Activated CD4-positive, alpha-beta T cell treated with anti-CD3 and anti-CD28 coated beads, Interleukin-2, amount 50 U/mL, for 1 hour (primary cell): ENCODE results near the gene TEX11.
"Not testable (repeated sequence)": the region's sequence is repeated elsewhere in the genome, so short reads cannot be mapped to it uniquely, and the experiment has no call there.

Source experiments
- DNase-seq: peaks from one replicate; pipeline ENCODE4 v3.0.0-alpha.2; 2020

The TEX11 gene

DNA sequence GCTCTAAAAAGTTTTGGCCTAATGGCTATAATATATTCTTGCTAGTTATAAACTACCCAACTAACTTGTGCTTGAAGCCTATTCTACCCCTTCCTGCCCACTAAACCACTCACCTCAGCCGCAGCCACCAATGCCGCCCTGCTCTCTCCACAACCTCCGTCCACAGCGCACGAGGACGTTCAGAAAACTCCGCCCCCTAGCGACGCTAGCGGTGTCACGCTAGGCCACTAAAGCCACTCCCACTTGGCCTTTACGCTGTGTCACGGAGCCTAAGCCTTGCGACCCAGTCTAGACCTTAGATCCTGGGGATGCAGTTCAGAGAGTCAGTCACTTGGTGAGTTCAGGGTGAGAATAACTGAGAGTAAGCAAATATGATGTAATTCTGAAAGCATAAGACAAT is at the start of gene TEX11:
TSS of gene TEX11 (minus strand) at position 171 of the 400 bp plus-strand sequence. CDS start 922 bp downstream, outside the sequence.
- no peak for DNase-seq

DNA sequence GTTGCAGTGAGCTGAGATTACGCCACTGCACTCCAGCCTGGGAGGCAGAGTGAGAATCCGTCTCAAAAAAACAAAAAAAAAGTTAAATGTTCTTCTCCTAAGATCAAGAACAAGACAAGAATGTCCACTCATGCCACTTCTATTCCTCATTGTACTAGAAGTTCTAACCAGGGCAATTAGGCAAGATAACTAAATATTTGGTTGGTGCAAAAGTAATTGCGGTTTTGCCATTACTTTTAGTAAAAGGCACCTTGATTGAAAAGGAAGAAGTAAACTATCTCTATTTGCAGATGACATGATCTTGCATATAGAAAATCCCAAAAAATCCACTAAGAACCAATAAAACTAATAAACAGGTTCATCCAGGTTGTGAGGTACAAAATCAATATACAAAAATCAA is 46.4 kb upstream of the TEX11 start:
- no peak for DNase-seq

DNA sequence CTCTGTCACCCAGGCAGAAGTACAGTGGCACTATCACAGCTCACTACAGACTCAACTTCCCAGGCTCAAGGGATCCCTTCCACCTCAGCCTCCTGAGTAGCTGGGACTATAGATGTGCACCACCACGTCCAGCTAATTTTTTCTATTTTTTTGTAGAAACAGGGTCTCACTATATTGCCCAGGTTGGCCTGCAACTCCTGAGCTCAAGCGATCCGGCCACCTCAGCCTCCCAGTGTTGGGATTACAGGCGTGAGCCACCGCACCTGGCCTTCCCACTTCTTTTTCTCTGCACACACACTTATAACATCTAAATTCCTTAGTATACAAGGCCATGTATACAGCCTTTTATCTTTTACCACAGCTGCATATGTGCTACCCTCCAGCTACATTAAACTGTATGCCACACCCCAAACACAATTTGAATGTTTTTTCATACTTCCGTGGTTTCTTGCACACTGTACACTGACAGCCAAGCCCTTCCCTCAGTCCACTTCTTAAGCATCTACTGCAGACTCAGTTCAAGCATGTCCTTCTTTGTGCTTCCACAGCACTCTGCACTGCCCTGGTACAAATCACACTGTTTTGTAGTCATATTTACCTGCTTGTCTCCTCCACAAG is 15.9 kb upstream of the TEX11 start:
- DNase-seq, result no peak

DNA sequence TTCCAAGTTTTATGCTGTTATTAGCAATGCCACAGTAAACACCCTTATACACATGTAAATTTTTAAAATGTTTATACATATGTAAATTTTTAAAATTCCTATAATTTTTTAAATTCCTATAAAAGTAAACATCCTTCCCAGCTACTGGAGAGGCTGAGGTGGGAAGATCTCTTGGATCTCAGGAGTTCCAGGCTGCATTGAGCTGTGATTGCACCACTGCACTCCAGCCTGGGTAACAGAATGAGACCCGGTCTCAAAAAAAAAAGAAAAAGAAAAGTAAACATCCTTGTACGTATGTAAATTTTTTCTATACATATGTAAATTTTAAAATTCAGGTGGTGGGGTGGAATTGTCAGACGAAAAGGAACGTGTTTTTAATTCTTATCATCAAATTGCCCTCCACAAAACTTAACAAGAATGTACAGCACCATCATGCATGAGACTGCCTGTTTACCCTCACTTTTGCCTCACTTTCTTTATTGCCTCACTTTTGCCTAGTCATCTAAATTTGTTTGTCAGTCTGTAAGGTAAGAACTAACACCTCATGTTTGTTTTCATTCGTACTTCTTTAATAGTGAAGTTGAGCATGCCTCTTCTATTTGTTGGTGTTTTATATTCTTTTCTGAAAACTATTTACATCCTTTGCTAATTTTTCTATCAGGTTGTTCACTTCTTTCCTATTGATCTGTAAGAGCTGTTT is 14.4 kb upstream of the TEX11 start:
- no peak for DNase-seq

DNA sequence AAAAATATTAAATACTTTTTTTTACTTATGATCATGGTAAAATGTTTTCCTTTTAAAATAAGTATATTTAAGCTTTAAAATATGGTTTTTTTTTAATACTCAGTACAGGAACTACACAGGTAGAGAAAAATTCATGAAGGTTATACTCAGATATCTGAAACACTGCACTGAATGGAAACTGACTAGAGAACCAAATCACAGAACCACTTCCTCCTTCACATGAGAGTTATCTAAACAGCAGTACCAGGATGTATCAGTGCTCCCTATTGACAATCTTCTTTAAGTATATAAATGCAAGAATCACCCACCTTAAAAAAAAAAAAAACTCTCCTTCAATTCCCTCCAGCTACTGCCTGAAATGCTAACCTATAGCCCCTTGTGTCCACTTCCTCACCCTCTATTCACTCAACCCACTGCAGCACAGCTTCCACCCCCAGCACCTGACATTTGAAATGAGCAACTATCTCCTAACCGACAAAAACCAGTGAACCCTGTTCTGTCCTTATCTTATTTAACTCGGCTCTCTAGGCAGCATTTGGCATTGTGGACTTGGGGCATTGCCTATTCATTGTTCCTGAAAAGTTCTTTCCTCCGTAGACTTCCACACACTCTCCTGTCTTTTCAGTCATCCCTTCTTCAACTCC is 13.3 kb upstream of the TEX11 start:
- DNase-seq, result no peak

DNA sequence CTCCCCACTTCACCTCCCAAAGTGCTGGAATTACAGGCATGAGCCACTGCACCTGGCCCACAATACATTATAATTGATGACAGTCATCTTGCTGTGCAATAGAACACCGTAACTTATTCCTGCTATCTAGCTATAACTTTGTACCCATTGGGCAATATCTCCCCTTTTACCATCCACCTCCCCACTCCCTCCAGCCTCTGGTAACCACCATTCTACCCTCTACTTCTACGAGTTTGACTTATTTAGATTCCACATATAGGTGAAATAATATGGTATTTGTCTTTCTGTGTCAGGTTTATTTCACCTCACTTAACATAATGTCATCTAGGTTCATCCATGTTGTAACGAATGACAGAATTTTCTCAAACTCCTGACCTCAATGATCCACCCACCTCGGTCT is 8.2 kb upstream of the TEX11 start:
- DNase-seq, result no peak

DNA sequence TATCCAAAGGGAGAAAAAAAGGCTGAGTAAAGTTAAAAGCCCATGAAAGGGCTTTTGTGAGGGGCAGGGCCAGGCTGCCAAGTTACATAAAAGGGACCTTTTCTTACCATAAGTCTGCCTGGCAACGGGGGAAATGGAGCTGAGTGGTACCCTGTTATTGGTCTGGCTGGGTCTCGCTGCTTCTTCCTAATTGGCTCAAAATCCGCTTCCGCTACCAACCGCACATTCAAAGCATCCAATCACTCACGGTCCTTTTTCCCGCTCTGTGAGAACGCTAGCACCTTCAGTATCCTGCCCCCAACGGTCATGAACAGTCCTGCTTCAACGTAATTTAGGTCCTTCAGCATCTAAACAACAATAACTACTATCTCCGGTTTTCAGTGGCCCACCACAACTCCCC is 611 bp downstream of the TEX11 start:
- DNase-seq, result no peak

DNA sequence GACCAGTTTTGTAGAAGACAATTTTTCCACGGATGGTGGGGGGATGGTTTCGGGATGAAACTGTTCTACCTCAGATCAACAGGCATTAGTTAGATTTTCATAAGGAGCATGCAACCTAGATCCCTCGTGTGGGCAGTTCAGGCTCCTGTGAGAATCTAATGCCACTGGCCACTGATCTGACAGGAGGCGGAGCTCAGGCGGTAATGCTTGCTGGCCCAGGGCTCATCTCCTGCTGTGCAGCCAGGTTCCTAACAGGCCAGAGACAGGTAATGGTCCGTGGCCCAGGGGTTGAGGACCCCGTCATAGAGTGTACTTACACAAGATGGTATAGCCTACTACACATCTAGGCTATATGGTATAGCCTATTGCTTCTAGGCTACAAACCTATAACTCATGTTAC is 7.0 kb downstream of the TEX11 start:
- no peak for DNase-seq

DNA sequence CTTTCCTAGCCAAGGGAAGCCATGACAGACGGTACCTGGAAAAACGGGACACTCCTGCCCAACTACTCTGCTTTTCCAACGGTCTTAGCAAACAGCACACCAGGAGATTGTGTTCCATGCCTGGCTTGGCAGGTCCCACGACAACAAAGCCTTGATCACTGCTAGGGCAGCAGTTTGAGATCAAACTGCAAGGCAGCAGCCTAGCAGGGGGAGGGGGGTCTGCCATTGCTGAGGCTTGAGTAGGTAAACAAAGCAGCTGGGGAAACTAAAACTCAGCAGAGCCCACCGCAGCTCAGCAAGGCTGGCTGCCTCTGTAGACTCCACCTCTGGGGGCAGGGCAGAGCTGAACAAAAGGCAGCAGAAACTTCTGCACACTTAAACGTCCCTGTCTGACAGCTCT is 18.1 kb downstream of the TEX11 start:
- DNase-seq, result not testable (repeated sequence)

DNA sequence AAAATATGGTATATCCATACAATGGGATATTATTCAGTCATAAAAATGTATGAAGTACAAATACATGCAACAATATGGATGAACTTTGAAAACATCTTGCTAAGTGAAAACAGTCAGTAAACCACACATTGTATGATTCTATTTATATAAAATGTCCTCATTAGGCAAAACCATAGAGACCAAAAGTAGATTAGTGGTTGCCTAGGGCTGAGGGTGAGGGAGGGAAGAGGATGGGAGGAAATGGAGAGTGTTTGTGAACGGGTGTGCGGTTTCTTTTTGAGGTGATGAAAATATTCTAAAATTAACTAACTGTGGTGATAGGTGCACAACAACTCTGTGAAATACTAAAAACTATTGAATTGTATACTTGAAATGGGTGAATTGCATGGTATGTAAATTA is 29.6 kb downstream of the TEX11 start:
- no peak for DNase-seq

DNA sequence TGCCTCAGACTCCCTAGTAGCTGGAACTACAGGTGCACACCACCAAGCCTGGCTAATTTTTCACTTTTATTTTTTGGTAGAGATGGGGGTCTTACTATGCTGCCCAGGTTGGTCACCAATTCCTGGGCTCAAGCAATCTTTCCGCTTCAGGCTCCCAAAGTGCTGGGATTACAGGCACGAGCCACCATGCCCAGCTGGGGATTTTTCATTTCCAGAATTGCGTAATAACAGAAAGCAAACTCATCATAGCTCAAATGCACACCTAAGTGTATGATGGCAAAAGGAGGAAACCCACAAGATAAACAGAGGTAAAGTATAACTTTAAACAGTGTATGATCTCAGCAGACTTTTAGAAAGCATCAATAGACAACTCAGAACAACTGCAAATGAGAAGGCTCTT is 56.2 kb downstream of the TEX11 start:
- DNase-seq, result no peak

DNA sequence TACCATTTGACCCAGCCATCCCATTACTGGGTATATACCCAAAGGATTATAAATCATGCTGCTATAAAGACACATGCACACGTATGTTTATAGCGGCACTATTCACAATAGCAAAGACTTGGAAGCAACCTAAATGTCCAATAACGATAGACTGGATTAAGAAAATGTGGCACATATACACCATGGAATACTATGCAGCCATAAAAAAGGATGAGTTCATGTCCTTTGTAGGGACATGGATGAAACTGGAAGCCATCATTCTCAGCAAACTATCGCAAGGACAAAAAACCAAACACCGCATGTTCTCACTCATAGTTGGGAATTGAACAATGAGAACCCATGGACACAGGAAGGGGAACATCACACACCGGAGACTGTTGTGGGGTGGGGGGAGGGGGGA is 64.4 kb downstream of the TEX11 start:
- not testable (repeated sequence) for DNase-seq

DNA sequence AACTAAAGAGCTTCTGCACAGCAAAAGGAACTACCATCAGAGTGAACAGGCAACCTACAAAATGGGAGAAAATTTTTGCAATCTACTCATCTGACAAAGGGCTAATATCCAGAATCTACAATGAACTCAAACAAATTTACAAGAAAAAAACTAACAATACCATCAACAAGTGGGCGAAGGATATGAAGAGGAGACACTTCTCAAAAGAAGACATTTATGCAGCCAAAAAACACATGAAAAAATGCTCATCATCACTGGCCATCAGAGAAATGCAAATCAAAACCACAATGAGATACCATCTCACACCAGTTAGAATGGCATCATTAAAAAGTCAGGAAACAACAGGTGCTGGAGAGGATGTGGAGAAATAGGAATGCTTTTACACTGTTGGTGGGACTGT is 64.9 kb downstream of the TEX11 start:
- DNase-seq, result not testable (repeated sequence)

DNA sequence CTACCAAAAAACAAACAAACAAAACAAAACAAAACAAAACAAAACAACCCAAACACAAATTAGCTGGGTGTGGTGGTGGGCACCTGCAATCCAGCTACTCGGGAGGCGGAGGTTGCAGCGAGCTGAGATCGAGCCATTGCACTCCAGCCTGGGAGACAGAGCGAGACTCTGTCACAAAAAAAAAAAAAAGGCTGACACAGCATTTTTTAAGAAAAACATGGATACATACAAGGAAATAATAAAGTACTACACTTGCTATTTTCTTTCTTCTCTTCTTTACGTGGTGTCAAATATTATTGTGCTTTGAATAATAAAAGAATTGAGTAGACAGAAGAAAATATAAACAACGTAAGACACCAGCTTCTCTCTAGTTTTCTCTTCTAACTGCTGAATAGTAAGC is 73.9 kb downstream of the TEX11 start:
- no peak for DNase-seq

DNA sequence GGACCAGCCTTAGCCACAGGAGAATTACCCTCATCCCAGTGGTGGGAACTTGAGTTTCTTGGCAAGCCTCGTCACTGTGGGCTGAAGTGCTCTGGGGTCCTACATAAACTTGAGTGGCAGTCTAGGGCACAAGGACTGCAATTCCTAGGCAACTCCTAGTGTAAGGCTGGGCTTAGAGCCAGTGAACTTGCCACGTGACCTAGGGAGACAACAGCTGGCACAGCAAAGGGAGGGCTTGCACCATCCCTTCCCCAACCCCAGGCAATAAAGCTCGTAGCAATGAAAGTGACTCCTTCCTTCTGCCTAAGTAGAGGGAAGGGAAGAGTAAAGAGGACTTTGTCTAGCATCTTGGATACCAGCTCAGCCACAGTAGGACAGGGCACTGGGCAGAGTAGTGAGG is 81.8 kb downstream of the TEX11 start:
- DNase-seq, result no peak

DNA sequence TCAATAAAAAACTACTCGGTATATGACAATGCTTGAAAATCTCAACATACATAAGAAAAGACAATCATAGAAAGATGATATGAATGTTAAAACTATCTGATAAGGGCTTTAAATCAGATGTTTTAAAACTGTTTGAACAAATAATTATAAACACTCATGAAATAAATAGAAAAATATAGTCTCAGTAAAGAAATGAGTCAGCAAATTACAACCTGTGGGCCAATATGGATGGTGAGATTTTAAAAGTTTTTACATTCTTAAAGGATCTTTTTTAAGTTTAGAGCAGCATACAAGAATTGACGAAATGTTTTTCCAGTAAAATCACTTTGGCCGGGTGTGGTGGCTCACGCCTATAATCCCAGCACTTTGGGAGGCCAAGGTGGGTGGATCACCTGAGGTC is 83.1 kb downstream of the TEX11 start:
- DNase-seq, result no peak

DNA sequence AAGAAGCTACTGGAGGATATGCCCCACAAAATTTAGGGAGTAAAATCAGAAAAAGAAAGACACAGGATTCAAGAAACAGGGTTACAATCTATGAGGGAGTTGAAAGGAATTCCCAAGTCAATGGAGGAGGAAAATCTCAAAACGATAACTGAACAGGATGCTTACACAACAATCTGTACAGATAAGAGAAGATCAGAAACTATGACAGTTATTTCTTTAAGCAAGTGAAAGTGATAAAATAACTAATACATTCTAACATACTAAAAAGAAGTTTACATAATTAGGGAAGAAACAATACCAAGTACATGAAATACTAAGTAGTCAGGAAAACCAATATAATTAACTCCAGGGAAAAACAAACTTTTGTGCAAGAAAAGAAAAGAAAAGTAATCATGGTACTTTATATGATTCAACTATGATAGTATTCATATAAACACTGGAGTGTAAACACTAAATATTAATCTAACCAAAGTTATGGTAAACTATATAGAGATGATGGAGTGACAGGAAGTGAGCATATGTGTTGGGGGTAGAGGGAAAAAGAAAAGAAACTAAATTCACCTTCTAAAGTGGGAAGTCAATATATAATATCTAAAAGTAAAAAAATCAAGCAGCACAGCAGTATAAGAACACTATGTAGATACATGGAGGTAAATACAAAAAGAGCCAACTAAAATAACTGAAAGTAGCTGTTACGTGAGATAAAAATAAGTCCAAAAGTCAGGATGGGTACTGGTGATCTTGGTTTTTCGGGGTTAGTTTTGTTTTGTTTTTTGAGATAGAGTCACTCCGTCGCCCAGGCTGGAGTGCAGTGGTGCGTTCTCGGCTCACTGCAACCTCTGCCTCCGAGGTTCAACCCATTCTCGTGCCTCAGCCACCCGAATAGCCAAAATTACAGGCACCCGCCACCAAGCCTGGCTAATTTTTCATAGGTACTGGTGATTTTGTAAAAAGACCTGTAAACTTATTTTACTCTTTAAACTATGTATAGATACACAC is 99.3 kb downstream of the TEX11 start:
- no peak for DNase-seq

DNA sequence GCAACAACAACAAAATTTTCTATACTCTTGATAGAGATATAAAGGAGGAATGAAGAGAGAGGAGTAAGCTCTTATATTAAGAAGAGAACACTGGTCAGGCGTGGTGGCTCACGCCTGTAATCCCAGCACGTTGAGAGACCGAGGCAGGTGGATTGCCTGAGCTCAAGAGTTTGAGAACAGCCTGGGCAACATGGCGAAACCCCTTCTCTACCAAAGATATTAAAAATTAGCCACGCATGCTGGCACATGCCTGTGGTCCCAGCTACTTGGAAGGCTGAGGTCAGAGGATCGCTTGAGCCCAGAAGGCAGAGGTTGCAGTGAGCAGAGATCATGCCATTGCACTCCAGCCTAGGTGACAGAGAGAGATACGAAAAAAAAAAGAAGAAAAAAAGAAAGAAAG is 102.4 kb downstream of the TEX11 start:
- no peak for DNase-seq

DNA sequence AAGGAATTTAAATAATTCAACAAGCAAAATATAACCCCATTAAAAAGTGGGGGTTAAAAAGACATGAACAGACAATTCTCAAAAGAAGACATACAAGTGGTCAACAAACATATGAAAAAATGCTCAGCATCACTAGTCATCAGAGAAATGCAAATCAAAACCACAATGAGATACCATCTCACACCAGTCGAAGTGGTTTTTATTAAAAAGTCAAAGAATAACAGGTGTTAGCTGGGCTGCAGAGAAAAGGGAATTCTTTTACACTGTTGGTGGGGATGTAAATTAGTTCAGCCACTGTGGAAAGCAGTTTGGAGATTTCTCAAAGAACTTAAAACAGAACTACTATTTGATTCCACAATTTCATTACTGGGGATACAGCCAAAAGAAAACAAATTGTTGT is 111.8 kb downstream of the TEX11 start:
- DNase-seq, result not testable (repeated sequence)

DNA sequence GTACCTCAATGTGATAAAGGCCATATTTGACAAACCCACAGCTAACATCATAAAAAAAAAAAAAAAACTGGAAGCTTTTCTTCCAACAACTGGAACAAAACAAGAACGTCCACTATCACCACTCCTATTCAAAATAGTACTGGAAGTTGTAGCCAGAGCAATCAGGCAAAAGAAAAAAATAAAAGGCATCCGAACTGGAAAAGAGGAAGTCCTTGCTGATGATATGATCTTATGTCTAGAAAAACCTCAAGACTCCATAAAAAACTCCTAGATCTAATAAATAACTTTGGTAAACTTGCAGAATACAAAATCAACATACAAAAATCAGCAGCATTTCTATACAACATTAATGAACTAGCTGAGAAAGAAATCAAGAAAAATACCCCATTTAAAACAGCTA is 134.3 kb downstream of the TEX11 start:
- no peak for DNase-seq

DNA sequence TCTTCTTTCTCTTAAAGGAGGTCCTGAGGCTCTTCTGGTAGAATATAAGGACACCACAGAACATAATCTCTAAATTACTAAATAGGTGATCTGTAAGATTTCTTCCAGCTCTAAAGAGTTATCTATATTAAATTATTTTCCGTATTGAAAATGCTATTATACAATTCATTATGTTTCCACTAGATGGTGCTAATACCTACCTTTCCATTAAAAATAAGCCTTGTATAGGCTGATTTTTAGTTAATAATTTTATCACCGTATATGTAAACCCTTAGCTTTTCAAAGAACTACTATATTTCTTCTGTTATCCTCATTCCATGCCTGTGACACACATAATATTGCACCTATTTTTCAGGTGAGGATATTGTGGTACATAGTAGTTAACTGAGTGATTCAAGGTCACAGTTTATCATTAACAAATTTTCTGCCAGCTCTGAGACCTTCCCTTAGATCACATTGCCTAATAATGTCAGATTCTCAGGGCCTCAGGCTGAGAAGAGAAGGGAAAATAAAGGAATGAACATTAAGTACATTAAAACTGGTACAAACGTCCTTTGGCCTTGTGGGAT is 138.8 kb downstream of the TEX11 start:
- no peak for DNase-seq

DNA sequence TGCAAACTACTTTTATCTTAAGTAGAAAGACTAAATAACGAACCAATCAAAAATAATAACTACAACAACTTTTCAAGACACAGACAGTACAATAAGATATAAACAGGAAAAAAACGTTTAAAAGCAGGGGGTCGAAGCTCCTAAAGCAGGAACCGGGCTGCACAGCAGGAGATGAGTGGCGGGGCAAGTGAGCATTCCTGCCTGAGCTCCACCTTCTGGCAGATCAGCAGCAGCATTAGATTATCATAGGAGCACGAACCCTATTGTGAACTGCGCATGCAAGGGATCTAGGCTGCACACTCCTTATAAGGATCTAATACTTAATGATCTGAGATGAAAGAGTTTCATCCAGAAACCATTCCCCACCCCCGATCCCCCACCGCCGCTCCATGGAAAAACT is 146.2 kb downstream of the TEX11 start:
- no peak for DNase-seq

DNA sequence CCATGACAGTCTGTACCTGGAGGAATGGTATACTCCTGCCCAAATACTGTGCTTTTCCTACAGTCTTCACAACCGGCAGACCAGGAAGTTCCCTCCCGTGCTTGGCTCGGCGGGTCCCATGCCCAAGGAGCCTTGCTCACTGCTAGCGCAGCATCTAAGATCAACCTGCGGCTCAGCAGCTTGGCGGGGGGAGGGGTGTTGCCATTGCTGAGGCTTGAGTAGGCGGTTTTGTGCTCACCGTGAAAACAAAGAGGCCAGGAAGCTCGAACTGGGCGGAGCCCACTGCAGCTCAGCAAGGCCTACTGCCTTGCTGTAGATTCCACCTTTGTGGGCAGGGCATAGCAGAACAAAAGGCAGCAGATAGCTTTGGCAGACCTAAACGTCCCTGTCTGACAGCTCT is 152.7 kb downstream of the TEX11 start:
- DNase-seq, result peak; percentile 43
